ENCODE data around the gene MBD5. TPM values are rescaled to one million over a fixed set of nuclear protein-coding genes. Genes with fewer than 3 reads are reported as not detected.

Gene MBD5
- total and polyA plus RNA-seq, 2 experiments from 2014 or later, result 12.1 to 23.4 TPM

- no peaks in the 10 kb centered on the region for H3K27me3 ChIP-seq (replicated peaks; ENCODE audit: insufficient read depth)
- no peaks in the 10 kb centered on the region for H3K9me3 ChIP-seq (ENCODE audit: low read depth)
- H3F3A ChIP-seq (ENCODE audit: insufficient read depth), result peaks cover 10% of the 10 kb centered on the region; the same call in 1 of the 2 replicates
- no peak overlapping the region for H3K4me2 ChIP-seq (ENCODE audit: unreplicated experiment)
- TF ChIP-seq EZH2 (IDR thresholded peaks at IDR 0.05; ENCODE audit: insufficient read depth, poor library complexity, severe bottlenecking), result no peak
- no peak for TF ChIP-seq EZH2phosphoT487 (IDR thresholded peaks at IDR 0.05; ENCODE audit: insufficient read depth, low read depth)
- H2AFZ ChIP-seq, result no peak overlapping the region
- H3K9ac ChIP-seq, result no peak overlapping the region
- in situ Hi-C loops (cut with MboI), result no loop called here
- no peak overlapping the region for H3K4me3 ChIP-seq
- DNase-seq, result no peak
- H3K79me2 ChIP-seq (ENCODE audit: insufficient read depth), result peaks cover 51% of the 10 kb centered on the region
- H3K27ac ChIP-seq, result no peak overlapping the region
- H3K4me1 ChIP-seq (ENCODE audit: insufficient read depth), result peaks cover 7% of the 10 kb centered on the region; the same call in 1 of the 2 replicates
- no peaks in the 10 kb centered on the region for H4K20me1 ChIP-seq (ENCODE audit: insufficient read depth)
- H3K36me3 ChIP-seq (ENCODE audit: low read depth), result no peaks in the 10 kb centered on the region
- WGBS, 2 experiments (ENCODE audit: low coverage in 1 of 2, low lambda C conversion rate in 2 of 2, missing lambda C conversion rate in 2 of 2), result 95 to 100% methylated on average over 1 of the region's 1 CpG
- no peaks in the 10 kb centered on the region for H3K9me2 ChIP-seq (ENCODE audit: insufficient read depth)
Measured at GRCh38 chr2:148046802-148047201, 25.9 kb downstream of the MBD5 start.

DNA sequence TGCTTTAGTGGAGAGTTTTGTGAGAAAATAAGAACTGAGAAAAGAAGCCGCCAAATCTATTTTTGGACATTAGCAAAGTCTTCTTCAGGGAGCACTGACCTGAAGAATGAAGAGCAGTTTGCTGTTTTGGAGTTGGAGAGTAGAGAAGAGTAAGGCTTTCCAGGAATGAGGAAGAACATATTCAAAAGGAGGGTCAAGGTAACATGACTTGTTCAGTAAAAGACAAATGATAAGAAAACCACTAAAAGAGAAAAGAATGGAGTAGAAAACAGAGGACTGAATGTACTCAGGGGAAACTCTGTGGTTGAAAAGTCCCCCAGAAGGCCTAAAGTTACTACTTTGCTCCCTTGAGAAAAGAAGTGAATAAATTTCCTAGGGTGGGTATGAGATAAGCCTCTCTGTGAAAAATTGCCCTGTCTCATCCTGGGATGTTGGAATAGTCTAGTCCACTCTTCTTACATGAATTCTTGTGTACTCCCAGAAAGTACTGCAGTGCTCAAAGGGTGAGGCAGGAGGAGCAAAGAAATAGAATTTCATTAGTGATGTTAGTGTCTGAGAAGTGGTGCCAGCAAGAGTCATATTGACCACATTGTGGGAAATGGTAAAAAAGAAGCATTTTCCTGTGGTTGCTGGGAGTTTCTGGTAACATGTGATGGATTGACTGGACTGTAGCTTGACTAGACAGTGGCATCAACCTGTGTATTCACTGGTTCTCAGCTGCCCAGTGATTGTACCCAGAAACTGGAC, 27.8 kb downstream of the MBD5 start:
- peaks cover 59% of the 10 kb centered on the region for H3K79me2 ChIP-seq (ENCODE audit: insufficient read depth)
- peak; percentile 45 for DNase-seq
- no peaks in the 10 kb centered on the region for H3K36me3 ChIP-seq (ENCODE audit: low read depth)
- TF ChIP-seq EZH2phosphoT487 (IDR thresholded peaks at IDR 0.05; ENCODE audit: insufficient read depth, low read depth) (no peak), EZH2 (IDR thresholded peaks at IDR 0.05; ENCODE audit: insufficient read depth, poor library complexity, severe bottlenecking) (no peak)
- H3K4me1 ChIP-seq (ENCODE audit: insufficient read depth), result no peaks in the 10 kb centered on the region
- no peaks in the 10 kb centered on the region for H3K9me2 ChIP-seq (ENCODE audit: insufficient read depth)
- 94 to 100% methylated on average over 1 of the region's 1 CpG for WGBS, 2 experiments (ENCODE audit: low coverage in 1 of 2, low lambda C conversion rate in 2 of 2, missing lambda C conversion rate in 2 of 2)
- no peaks in the 10 kb centered on the region for H3K9me3 ChIP-seq (ENCODE audit: low read depth)
- no peak overlapping the region for H3K4me3 ChIP-seq
- H3K9ac ChIP-seq, result no peak overlapping the region
- no peaks in the 10 kb centered on the region for H3K27me3 ChIP-seq (replicated peaks; ENCODE audit: insufficient read depth)
- no peaks in the 10 kb centered on the region for H4K20me1 ChIP-seq (ENCODE audit: insufficient read depth)
- H3F3A ChIP-seq (ENCODE audit: insufficient read depth), result peaks cover 10% of the 10 kb centered on the region; the same call in 1 of the 2 replicates
- H2AFZ ChIP-seq, result no peak overlapping the region
- H3K27ac ChIP-seq, result no peak overlapping the region
- in situ Hi-C loops (cut with MboI), result no loop called here
- H3K4me2 ChIP-seq (ENCODE audit: unreplicated experiment), result no peak overlapping the region

DNA sequence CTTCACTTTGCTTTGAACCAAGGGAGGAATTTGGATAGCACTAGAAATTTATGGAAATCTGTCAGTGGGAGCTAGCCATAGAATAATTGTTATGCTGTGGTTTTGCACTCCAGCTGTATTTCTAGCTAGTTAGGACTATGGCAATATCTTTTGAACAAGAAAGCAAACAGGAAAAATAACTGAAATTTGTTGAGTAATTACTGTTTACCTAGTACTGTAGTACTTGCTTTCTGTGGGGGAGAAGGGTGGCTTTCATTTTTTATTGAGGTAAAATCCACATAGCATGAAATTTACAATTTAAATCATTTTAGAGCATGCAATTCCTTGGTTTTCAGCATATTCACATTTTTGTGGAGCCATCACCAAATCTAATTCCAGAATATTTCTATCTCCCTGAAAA, 28.4 kb downstream of the MBD5 start:
- no peaks in the 10 kb centered on the region for H4K20me1 ChIP-seq (ENCODE audit: insufficient read depth)
- H3K27me3 ChIP-seq (replicated peaks; ENCODE audit: insufficient read depth), result no peaks in the 10 kb centered on the region
- no peaks in the 10 kb centered on the region for H3K9me2 ChIP-seq (ENCODE audit: insufficient read depth)
- no peak overlapping the region for H3K4me2 ChIP-seq (ENCODE audit: unreplicated experiment)
- no peaks in the 10 kb centered on the region for H3K4me1 ChIP-seq (ENCODE audit: insufficient read depth)
- H3K9me3 ChIP-seq (ENCODE audit: low read depth), result no peaks in the 10 kb centered on the region
- no peaks in the 10 kb centered on the region for H3K36me3 ChIP-seq (ENCODE audit: low read depth)
- H3K4me3 ChIP-seq, result no peak overlapping the region
- peaks cover 10% of the 10 kb centered on the region; the same call in 1 of the 2 replicates for H3F3A ChIP-seq (ENCODE audit: insufficient read depth)
- no peak overlapping the region for H2AFZ ChIP-seq
- in situ Hi-C loops (cut with MboI), result no loop called here
- DNase-seq, result no peak
- peaks cover 59% of the 10 kb centered on the region for H3K79me2 ChIP-seq (ENCODE audit: insufficient read depth)
- H3K27ac ChIP-seq, result no peak overlapping the region
- H3K9ac ChIP-seq, result no peak overlapping the region
- no peak for TF ChIP-seq EZH2 (IDR thresholded peaks at IDR 0.05; ENCODE audit: insufficient read depth, poor library complexity, severe bottlenecking)
- no peak for TF ChIP-seq EZH2phosphoT487 (IDR thresholded peaks at IDR 0.05; ENCODE audit: insufficient read depth, low read depth)

DNA sequence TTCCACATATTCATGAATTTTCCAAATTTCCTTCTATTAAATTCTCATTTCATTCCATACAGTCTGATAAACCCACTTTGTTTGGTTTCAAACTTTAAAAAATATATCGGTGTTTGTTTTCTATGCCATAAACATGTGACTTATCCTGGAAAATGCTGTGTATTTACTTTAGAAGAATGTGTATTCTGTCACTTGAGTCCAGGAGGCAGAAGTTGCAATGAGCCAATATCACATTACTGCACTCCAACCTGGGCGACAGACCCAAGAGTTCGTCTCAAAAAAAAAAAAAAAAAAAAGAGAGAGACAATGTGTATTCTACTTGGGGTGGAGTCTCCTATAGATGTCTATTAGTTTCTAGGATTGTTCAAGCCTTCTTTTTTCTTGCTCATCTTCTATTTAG, 31.8 kb downstream of the MBD5 start:
- DNase-seq, result no peak
- H3K9ac ChIP-seq, result no peak overlapping the region
- no peak overlapping the region for H3K27ac ChIP-seq
- no peaks in the 10 kb centered on the region for H3K4me1 ChIP-seq (ENCODE audit: insufficient read depth)
- H3F3A ChIP-seq (ENCODE audit: insufficient read depth), result peaks cover 10% of the 10 kb centered on the region; the same call in 1 of the 2 replicates
- H3K4me2 ChIP-seq (ENCODE audit: unreplicated experiment), result no peak overlapping the region
- no peaks in the 10 kb centered on the region for H4K20me1 ChIP-seq (ENCODE audit: insufficient read depth)
- H3K36me3 ChIP-seq (ENCODE audit: low read depth), result no peaks in the 10 kb centered on the region
- peaks cover 91% of the 10 kb centered on the region for H3K79me2 ChIP-seq (ENCODE audit: insufficient read depth)
- no peak overlapping the region for H2AFZ ChIP-seq
- H3K9me2 ChIP-seq (ENCODE audit: insufficient read depth), result no peaks in the 10 kb centered on the region
- no peaks in the 10 kb centered on the region for H3K9me3 ChIP-seq (ENCODE audit: low read depth)
- in situ Hi-C loops (cut with MboI), result no loop called here
- TF ChIP-seq EZH2phosphoT487 (IDR thresholded peaks at IDR 0.05; ENCODE audit: insufficient read depth, low read depth) (no peak), EZH2 (IDR thresholded peaks at IDR 0.05; ENCODE audit: insufficient read depth, poor library complexity, severe bottlenecking) (no peak)
- H3K4me3 ChIP-seq, result no peak overlapping the region
- no peaks in the 10 kb centered on the region for H3K27me3 ChIP-seq (replicated peaks; ENCODE audit: insufficient read depth)
- 93 to 100% methylated on average over 3 of the region's 3 CpGs for WGBS, 2 experiments (ENCODE audit: low coverage in 1 of 2, low lambda C conversion rate in 2 of 2, missing lambda C conversion rate in 2 of 2)
